ENCODE results near the gene CAPN14.

CAPN14 gene

DNA sequence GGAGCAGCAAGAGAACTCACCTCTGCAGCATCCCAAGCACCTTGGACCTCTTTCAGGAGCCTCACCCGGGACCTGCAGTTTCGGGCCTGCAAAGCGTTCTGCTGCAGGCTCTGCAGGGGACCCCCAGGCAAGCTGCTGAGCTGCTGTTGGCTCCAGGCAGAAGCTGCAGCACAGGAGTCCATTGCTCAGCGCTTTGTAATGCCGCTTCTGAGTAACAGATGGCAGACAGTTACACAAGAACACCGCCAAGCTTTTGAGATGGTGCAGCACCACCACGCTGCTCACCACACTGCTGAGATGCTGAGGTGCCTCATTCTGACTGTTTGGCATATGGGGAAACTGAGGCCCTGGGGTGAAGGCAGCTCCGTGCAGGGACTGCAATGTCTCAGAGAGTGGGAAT, 77.2 kb downstream of the CAPN14 start:
- no peak for DNase-seq (ENCODE audit: low read depth in 2 of 2)

- DNase-seq (ENCODE audit: low read depth in 2 of 2) = no peak
These were observed 77.6 kb downstream of the CAPN14 start for GRCh38 chr2:31139671-31140070.

GRCh38 chr2:31138037-31138962, 79.0 kb downstream of the CAPN14 start, which contains the start of gene GALNT14:
Gene GALNT14 (minus strand): TSS chr2:31138440. CDS start chr2:31138086, 354 bp downstream.
- DNase-seq (ENCODE audit: low read depth in 2 of 2) = no peak

GRCh38 chr2:31137211-31138036, 79.9 kb downstream of the CAPN14 start:
- DNase-seq (ENCODE audit: low read depth in 2 of 2) = no peak

- DNase-seq (ENCODE audit: low read depth in 2 of 2) = no peak
These were observed 80.6 kb downstream of the CAPN14 start for GRCh38 chr2:31136732-31137131.

- no peak for DNase-seq (ENCODE audit: low read depth in 2 of 2)
These were observed 81.3 kb downstream of the CAPN14 start for GRCh38 chr2:31136000-31136399.

GRCh38 chr2:31134480-31134879, 82.8 kb downstream of the CAPN14 start:
- DNase-seq (ENCODE audit: low read depth in 2 of 2) = no peak

- no peak for DNase-seq (ENCODE audit: low read depth in 2 of 2)
These were observed 84.5 kb downstream of the CAPN14 start for GRCh38 chr2:31132786-31133185.

GRCh38 chr2:31131871-31132270, 85.4 kb downstream of the CAPN14 start:
- DNase-seq (ENCODE audit: low read depth in 2 of 2) = no peak

DNA sequence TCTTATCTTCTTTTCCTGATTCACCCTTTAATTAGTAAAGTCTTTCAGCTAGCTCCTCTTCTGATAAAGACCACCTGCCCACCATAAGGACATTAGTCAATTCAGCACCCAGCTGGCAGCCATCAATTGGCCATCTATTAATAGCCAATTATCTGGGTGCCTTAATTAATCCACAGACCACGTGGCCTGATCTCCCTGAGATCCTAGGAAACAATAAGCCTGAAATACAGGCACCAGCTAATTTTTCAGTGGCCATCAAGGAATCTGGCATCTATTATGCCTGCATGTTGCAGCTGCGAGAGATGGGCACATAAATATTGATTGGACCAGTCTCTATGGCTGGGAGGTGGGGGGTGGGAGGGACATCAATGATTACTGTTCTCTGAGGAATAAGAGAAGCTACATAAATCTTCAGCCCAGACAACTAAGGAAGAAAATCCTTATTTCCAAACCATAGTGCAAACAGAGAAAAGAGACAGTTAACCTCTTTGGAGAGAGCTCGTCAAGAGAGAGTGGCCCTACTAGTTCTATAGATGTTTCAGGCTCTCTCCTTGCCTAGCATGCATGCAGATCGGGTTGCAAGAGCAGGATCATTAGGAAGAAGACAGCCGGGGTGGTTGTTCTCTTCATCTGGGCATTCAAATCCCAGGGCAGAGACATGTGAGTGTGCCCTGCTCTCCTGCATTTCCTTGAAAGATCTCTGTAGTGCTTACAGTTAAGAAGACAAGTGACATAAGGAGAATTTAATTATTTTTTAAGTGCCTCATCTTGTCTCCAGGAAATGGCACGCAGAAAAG, 87.7 kb downstream of the CAPN14 start:
- no peak for DNase-seq (ENCODE audit: low read depth in 2 of 2)

GRCh38 chr2:31127931-31128330, 89.4 kb downstream of the CAPN14 start:
- no peak for DNase-seq (ENCODE audit: low read depth in 2 of 2)

DNA sequence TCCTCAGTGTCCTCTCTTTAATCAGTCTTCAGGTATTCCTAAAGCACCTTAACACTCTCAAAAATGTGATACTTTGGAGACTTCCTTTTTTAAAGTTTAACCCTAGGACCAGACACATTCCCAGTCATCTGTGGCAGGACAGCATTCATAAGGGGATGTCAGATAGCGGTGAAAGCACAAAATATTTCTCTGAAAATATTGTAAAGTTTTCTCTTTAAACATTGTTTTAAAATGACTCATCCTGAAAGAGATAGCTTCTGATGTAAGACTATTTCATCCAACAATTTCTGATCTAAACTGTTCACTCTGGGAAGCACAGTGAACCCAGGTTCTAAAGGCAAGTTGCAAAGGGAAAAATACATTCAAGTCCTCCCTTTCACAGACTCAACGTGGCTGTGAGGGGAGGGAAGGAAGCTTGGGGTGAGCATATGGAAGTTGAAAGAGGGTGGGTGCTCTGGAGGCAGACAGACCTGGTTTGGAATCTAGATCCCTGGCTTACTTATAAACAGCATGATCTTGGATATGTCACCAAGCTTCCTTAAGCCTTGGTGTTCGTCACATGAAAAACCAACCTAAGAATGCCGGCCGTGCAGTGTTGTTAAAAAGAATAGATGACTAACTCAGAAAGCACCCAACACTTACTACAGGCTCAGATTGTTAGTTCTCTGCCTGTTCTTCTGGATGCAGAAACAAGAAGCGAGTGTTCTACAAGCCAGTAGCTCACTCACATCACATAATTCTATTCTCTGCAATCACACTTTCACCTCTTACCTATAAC, 91.2 kb downstream of the CAPN14 start:
- no peak for DNase-seq (ENCODE audit: low read depth in 2 of 2)

- DNase-seq (ENCODE audit: low read depth in 2 of 2) = no peak
These were observed 92.4 kb downstream of the CAPN14 start for GRCh38 chr2:31124904-31125303.

Data from stimulated activated CD8-positive, alpha-beta memory T cell treated with anti-CD3 and anti-CD28 coated beads, Interleukin-2, amount 100 ng/mL, for 1 hour (primary cell).